ENCODE data around the gene AUH.

- no peak for TF ChIP-seq EZH2 (IDR thresholded peaks at IDR 0.05)
- no peak for TF ChIP-seq POLR2AphosphoS5 (IDR thresholded peaks at IDR 0.05; ENCODE audit: borderline replicate concordance, low read depth, low read length)
- TF ChIP-seq FOXP2 (optimal IDR thresholded peaks at IDR 0.05; ENCODE audit: control extremely low read depth, extremely low read length, insufficient read depth), result no peak
These were observed 161.8 kb downstream of the AUH start for GRCh38 chr9:91199739-91200497.
